GM12873 (cell line): Measurements from ENCODE around the gene KIAA1217.

Experiments
- TF ChIP-seq, protein P1 (sequence below): IDR thresholded peaks from 2 replicates; pipeline ENCODE4 v1.5.1; 2012; ENCODE audit warnings: low read depth, mild to moderate bottlenecking, moderate library complexity, low read length, control low read depth; ENCODE audit not compliant: insufficient read depth; ENCODE audit errors: missing control alignments

KIAA1217 gene

DNA sequence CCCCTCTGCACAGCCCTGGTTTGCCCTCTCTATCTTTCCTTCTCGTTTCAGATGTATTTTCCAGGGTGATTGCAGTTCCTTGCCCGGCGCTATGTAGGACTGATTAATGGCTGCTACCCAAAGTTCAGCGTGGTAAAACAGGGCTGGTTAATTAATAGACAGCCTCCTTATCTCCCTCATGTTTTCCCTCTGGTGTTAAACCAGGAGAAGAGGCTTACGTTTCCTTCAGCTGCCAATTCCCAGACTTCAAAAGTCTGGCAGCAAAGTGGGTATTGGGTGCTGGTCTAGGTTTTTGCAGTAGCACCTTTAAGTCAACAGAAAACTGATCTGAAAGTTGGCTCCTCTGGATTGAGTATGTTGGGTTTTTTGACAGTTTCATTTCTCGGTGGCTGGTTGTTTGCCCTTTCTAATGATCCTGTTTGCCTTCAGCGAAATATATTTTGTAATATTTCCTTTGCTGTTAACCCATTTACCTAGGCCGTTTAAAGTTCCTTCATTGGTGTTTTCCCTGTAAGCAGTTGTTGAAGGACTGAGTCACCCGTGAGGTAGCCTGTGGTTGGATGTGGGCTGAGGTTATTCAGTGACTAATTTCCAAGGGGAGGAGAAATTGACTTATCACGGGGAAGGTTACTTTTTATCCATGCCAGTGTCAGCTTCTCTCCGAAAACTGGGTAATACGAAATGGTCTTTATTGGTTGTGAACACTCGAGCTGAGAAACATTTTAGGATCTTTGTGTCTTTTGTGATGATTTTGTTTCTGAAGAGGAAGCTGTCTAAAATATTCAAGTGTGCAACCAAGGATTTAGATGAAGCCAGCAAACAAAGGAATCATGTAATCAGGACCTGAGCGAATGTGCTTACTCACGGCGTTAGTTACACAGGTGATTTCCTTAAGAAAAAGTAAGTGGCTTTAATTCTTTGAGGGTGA lies 257.2 kb downstream of the KIAA1217 start:
- TF ChIP-seq, protein P1, sequence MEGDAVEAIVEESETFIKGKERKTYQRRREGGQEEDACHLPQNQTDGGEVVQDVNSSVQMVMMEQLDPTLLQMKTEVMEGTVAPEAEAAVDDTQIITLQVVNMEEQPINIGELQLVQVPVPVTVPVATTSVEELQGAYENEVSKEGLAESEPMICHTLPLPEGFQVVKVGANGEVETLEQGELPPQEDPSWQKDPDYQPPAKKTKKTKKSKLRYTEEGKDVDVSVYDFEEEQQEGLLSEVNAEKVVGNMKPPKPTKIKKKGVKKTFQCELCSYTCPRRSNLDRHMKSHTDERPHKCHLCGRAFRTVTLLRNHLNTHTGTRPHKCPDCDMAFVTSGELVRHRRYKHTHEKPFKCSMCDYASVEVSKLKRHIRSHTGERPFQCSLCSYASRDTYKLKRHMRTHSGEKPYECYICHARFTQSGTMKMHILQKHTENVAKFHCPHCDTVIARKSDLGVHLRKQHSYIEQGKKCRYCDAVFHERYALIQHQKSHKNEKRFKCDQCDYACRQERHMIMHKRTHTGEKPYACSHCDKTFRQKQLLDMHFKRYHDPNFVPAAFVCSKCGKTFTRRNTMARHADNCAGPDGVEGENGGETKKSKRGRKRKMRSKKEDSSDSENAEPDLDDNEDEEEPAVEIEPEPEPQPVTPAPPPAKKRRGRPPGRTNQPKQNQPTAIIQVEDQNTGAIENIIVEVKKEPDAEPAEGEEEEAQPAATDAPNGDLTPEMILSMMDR: no peak

DNA sequence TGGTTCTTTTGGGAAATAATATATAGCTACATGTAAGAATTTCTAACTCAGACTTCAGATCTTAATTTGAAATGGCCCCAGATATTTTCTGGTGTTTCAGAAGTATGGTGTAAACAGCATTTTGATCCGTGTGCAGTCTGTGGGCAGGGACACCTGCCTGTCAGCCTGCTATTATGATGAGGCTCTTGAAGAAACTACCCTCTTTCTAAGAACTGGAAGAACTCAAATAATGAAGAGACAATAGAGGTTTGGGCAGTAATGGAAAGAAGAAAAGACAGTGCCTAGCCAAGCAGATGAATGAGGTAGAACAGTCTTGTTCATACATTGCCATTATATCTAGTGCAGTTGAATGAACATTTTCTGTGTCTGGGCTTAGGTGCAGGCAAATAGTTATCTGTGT lies 258.2 kb downstream of the KIAA1217 start:
- TF ChIP-seq, protein P1: no peak

DNA sequence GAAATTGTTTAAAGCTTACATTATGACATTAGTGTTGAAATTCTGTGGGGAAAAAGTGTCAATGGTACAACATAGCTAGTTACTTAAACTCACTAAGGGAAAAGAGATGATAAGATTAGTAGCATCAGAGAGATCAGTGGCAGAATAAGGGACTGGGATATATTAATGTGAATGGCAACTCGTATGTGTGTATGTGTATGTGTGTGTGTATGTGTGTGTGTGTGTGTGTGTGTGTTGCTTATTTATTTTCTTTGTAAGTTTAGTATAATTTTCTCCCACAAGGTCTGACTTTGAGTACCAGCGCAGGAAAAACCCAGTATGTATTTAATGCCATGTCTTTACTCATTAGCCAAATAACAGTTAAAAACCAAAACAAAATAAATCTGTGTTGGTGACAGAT lies 258.7 kb downstream of the KIAA1217 start:
- TF ChIP-seq, protein P1: no peak

DNA sequence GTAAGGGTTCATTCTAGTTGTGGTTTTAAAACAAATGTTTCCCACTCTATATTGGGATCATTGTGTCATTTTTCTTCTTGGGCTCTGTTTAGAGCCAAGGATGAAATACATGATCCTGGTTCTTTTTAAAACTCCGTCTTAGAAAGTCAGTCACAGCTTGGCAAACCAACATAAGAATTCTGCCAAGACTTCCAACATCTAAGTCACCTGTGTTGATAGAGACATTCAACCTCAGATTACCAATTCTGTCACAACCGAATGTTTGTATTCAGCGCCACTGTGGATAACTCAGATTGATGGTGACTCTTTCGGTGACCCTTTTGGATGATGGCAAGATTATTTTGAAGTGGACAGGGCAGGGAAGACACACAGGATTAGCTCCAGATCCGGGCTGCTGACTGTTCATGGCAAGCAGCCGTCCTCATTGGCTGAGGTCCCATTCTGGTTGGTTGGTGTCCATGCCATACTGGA lies 259.4 kb downstream of the KIAA1217 start:
- TF ChIP-seq, protein P1: no peak

DNA sequence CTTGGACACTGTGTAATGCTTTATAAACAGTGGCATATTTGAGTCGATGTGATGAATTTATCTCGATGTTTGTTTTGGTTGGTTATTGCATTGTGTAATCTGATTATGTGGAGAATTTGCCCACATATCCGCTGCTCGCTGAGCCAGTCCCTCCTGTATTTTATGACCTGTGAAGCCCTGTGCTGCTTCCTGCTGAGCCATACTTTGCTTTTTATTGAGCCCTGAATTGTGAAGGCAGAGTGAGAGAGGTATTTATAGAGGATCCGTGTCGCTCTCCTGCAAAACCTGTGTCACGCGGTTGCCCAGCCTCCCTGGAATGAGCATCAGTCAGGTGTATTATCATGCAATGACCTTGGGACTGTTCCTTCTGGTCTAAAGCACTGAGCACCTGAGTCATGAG lies 261.1 kb downstream of the KIAA1217 start:
- TF ChIP-seq, protein P1: no peak

DNA sequence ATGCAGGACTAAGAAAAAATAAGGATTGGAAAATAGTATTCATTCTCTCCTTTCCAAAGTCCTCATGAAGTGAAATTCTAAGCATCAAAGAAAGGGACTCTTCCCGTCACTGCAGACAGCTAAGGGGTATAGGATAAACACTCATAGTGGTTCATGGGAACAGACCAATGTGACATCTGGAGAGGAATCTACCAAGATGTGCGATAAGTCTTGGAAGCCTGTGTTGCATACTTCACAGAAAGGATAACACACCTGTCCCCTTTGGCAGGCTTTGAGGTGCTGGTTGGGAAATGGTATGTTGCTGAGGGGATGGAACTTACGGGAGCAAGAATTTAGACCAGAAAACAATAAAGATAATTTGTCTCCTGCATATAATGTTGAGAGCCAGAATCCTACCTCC lies 266.7 kb downstream of the KIAA1217 start:
- TF ChIP-seq, protein P1: no peak

DNA sequence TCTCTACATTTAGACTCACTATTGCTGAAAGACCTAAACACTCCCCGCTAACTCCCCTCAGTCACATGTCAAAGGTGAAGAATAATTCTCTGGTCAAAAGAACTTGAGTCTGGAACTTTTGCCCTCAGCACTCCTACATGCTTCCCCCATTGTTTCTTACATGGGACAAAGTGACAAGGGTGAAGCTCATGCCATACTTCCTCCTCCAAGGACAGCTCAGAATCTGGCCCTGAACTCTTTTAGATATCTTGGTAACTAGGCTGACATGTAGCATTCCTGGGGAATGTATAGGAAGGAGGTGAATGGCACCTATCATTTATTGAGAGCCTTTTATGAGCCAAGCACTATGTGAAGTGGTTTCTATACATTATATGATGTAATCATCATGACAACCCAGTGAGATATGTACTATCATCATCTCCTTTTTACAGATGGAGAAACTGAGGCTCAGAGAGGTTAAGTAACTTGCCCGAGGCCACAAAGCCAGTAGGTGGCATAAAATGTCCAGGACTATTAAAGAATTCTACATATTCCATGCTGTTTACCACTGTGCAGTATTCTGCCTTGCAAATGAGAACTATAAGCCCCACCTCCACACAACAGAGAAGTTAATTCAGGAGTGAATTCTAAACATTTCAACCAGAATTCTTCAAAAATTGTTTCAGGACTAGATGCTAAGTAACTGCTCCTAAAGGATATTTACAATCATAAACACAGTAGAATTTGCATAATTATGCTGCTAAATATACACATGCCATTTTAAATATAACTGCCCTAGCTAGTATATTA lies 268.2 kb downstream of the KIAA1217 start:
- TF ChIP-seq, protein P1: no peak
